22Rv1 (cell line): ENCODE results near the gene C6orf52.

Experiments
- CTCF ChIP-seq: fragments of 450-650 bp; IDR thresholded peaks from 2 replicates; pipeline ENCODE4 v1.5.1; 2017; ENCODE audit warnings: mild to moderate bottlenecking
- ZFX ChIP-seq: fragments of 450-650 bp; IDR thresholded peaks from 2 replicates; pipeline ENCODE4 v1.6.1; 2017; ENCODE audit warnings: antibody characterized with exemption, borderline replicate concordance

- TF ChIP-seq CTCF = no peak
- no peak for TF ChIP-seq ZFX
Observed at GRCh38 chr6:10627800-10628199, 66.6 kb downstream of the C6orf52 start.
